ENCODE results near the gene MAGEA1.
"Not testable (repeated sequence)": the region's sequence is repeated elsewhere in the genome, so short reads cannot be mapped to it uniquely, and the experiment has no call there.

GRCh38 chrX:153146288-153146687 lies 32.8 kb upstream of the MAGEA1 start:
- not testable (repeated sequence) for TF ChIP-seq POLR2A (IDR thresholded peaks at IDR 0.05)
- TF ChIP-seq, protein P1, sequence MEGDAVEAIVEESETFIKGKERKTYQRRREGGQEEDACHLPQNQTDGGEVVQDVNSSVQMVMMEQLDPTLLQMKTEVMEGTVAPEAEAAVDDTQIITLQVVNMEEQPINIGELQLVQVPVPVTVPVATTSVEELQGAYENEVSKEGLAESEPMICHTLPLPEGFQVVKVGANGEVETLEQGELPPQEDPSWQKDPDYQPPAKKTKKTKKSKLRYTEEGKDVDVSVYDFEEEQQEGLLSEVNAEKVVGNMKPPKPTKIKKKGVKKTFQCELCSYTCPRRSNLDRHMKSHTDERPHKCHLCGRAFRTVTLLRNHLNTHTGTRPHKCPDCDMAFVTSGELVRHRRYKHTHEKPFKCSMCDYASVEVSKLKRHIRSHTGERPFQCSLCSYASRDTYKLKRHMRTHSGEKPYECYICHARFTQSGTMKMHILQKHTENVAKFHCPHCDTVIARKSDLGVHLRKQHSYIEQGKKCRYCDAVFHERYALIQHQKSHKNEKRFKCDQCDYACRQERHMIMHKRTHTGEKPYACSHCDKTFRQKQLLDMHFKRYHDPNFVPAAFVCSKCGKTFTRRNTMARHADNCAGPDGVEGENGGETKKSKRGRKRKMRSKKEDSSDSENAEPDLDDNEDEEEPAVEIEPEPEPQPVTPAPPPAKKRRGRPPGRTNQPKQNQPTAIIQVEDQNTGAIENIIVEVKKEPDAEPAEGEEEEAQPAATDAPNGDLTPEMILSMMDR (IDR thresholded peaks at IDR 0.05) = not testable (repeated sequence)

All from lower leg skin (tissue), 3 donors.